Progenitor cell of endocrine pancreas (in vitro differentiated cells): ENCODE measurements around the gene SCLT1. TPM values are rescaled to one million over a fixed set of nuclear protein-coding genes. Genes with fewer than 3 reads are reported as not detected.

Source experiments
- DNase-seq: peaks from one replicate; pipeline ENCODE4 v3.0.0; 2021; ENCODE audit warnings: low spot score; ENCODE audit not compliant: unreplicated experiment
- H3K27ac Mint-ChIP-seq: 2 replicates; pipeline ENCODE4 v1.8.0; 2021; ENCODE audit warnings: mild to moderate bottlenecking, moderate library complexity, mixed read lengths
- H3K27me3 Mint-ChIP-seq: 2 replicates; pipeline ENCODE4 v1.8.0; 2021; ENCODE audit warnings: mixed read lengths
- H3K36me3 Mint-ChIP-seq: 2 replicates; pipeline ENCODE4 v1.8.0; 2022; ENCODE audit warnings: mixed read lengths; ENCODE audit not compliant: insufficient read depth
- H3K4me1 Mint-ChIP-seq: 2 replicates; pipeline ENCODE4 v1.8.0; 2021; ENCODE audit warnings: low read depth, mixed read lengths
- H3K4me3 Mint-ChIP-seq: 2 replicates; pipeline ENCODE4 v1.8.0; 2021; ENCODE audit warnings: low read depth, mild to moderate bottlenecking, moderate library complexity, mixed read lengths
- H3K9me3 Mint-ChIP-seq: 2 replicates; pipeline ENCODE4 v1.8.0; 2021; ENCODE audit warnings: low read depth, mixed read lengths
- total RNA-seq: library from RNA; stranded (reverse); gene quantifications from 2 replicates; pipeline ENCODE4 v1.2.1, GENCODE V29; 2021
- TF ChIP-seq, protein P1 (sequence below): fragments of 200-600 bp; sonication (generic); IDR thresholded peaks from one replicate; pipeline ENCODE4 v1.5.0; 2021; ENCODE audit warnings: antibody characterized with exemption, mild to moderate bottlenecking; ENCODE audit not compliant: unreplicated experiment

SCLT1 gene
- total RNA-seq, 1 donor from 2014 or later = 16.1 TPM

DNA sequence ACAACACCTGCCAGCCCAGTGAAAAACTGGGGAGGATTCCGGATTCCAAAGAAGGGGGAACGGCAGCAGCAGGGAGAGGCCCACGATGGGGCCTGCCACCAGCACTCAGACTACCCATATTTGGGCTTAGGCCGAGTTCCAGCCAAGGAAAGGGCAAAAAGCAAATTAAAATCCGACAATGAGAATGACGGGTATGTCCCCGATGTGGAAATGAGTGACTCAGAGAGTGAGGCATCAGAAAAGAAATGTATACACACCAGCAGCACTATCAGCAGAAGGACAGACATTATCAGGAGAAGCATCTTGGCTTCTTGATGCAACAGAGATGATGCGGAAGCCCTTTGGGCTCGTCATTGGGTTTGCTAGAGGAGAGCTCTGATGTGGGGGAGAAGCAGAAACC is 221.4 kb downstream of the SCLT1 start:
- Mint-ChIP-seq H3K9me3 (no peaks in the 10 kb centered on the region), H3K4me1 (peaks cover 4% of the 10 kb centered on the region), H3K27me3 (no peaks in the 10 kb centered on the region), H3K36me3 (peaks cover 27% of the 10 kb centered on the region), H3K27ac (peak overlapping the region; percentile 27), H3K4me3 (no peak overlapping the region)
- no peak for DNase-seq
- TF ChIP-seq, protein P1, sequence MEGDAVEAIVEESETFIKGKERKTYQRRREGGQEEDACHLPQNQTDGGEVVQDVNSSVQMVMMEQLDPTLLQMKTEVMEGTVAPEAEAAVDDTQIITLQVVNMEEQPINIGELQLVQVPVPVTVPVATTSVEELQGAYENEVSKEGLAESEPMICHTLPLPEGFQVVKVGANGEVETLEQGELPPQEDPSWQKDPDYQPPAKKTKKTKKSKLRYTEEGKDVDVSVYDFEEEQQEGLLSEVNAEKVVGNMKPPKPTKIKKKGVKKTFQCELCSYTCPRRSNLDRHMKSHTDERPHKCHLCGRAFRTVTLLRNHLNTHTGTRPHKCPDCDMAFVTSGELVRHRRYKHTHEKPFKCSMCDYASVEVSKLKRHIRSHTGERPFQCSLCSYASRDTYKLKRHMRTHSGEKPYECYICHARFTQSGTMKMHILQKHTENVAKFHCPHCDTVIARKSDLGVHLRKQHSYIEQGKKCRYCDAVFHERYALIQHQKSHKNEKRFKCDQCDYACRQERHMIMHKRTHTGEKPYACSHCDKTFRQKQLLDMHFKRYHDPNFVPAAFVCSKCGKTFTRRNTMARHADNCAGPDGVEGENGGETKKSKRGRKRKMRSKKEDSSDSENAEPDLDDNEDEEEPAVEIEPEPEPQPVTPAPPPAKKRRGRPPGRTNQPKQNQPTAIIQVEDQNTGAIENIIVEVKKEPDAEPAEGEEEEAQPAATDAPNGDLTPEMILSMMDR = no peak

DNA sequence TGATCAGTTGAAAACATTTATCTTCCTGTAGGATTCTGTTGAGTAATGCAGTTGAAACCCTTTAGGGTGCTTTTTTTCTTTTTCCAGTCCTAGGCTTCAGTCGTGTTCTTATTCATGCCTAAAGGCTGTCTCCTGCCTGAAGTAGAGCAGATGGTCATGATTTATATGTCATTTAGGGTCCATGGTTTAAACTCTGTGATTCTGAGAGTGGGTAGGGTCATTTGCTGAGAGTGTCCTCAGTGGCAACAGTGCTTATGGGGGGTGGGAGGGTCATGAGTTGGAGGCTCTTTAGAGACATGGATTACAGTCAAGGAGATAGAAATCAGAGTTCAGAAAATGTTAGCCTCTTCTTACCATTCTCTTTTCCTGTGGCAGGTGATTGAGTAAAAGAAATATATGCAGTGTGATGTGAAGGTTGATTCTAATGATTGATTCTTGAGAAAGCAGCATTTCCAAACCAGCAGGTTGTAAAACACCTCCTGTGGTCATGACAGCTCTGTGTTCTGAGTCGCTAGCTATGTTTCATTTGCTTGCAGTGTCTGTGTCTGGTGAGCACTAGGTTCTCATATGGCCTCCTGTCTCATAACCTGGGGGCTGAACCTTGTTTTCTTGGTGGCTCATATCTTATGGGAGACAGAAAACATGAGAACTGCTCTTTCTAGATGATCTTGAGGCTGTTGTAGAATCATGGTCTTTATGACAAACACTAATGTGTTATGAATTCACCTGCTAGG is 223.4 kb downstream of the SCLT1 start:
- TF ChIP-seq, protein P1 = no peak
- Mint-ChIP-seq H3K4me3 (no peak overlapping the region), H3K4me1 (peaks cover 9% of the 10 kb centered on the region), H3K27ac (no peak overlapping the region), H3K9me3 (no peaks in the 10 kb centered on the region), H3K27me3 (no peaks in the 10 kb centered on the region), H3K36me3 (peaks cover 25% of the 10 kb centered on the region)
- DNase-seq = no peak

DNA sequence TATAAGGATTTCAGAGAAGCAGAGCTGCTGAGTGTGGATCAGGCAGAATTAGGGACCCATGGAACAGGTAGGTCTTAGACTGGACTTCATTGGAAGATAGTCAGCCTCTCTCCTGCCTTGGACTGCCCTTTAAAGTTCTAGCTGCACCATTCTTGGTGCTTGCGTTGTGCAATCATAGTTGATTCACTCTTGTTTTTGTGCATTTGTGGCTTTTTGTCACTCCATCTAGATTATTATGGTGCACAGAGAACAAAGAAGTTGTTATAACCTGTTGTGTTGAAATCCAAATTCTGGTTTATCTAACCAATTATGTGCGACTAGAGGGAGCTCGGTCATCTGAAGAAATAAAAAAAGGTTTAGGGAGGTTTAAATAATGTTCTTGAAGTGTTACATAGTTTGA is 224.6 kb downstream of the SCLT1 start:
- H3K27ac Mint-ChIP-seq = no peak overlapping the region
- peaks cover 26% of the 10 kb centered on the region for H3K36me3 Mint-ChIP-seq
- DNase-seq = no peak
- H3K4me3 Mint-ChIP-seq = no peak overlapping the region
- no peaks in the 10 kb centered on the region for H3K9me3 Mint-ChIP-seq
- TF ChIP-seq, protein P1 = no peak
- H3K27me3 Mint-ChIP-seq = no peaks in the 10 kb centered on the region
- peaks cover 9% of the 10 kb centered on the region for H3K4me1 Mint-ChIP-seq

DNA sequence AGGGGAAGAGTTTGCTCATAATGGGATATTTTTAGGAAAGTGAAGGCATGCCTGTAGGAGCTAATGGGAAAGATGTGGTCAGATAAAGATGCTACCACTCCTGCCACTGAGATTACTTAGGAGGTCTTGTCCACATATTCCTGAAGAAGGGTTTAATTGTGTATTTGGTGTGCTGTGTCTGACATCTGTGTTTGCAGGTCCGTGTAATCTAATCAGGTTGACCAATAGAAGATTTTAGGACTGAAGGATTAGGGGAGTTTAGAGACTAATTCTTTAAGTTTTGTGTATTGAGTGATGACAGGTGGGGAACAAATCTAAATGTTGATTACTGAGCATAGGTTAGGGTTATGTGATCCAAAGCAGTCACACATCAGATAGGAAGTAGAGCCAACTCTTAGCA is 226.6 kb downstream of the SCLT1 start:
- H3K27me3 Mint-ChIP-seq = no peaks in the 10 kb centered on the region
- peaks cover 22% of the 10 kb centered on the region for H3K36me3 Mint-ChIP-seq
- peaks cover 9% of the 10 kb centered on the region for H3K4me1 Mint-ChIP-seq
- no peak overlapping the region for H3K4me3 Mint-ChIP-seq
- H3K9me3 Mint-ChIP-seq = no peaks in the 10 kb centered on the region
- no peak for DNase-seq
- H3K27ac Mint-ChIP-seq = peak overlapping the region; percentile 6
- TF ChIP-seq, protein P1 = no peak

DNA sequence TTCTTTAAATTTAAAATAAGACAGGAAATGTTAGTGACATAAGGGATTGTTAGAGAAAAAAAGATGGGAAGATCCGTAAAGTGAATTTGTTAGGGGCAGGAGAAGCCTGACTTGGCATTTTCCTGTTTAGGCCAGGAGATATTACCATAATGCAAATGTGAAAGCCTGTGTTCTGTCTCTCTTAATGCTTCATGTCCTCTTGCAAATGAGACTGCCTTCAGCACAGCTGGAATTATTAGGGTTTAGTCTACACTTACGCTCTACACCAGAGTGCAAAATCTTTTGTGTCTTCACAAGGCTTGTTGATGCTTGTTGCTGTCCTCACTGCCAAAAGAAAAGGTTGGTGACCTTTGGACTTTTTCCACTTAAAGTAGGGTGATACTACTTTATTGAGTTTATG is 227.1 kb downstream of the SCLT1 start:
- TF ChIP-seq, protein P1 = no peak
- Mint-ChIP-seq H3K27me3 (no peaks in the 10 kb centered on the region), H3K4me1 (peaks cover 9% of the 10 kb centered on the region), H3K27ac (no peak overlapping the region), H3K36me3 (peaks cover 20% of the 10 kb centered on the region), H3K9me3 (no peaks in the 10 kb centered on the region), H3K4me3 (no peak overlapping the region)
- DNase-seq = no peak
